Endothelial cell (in vitro differentiated cells): ENCODE measurements around the gene ACSF3. TPM values are rescaled to one million over a fixed set of nuclear protein-coding genes. Genes with fewer than 3 reads are reported as not detected.

Experiments
- DNase-seq: peaks from one replicate; pipeline ENCODE4 v3.0.0; 2021; ENCODE audit warnings: low spot score
- H3K27ac Mint-ChIP-seq: one replicate; pipeline ENCODE4 v1.8.0; 2021; ENCODE audit warnings: mixed read lengths, inconsistent platforms; ENCODE audit not compliant: unreplicated experiment
- H3K27me3 Mint-ChIP-seq: one replicate; pipeline ENCODE4 v1.8.0; 2021; ENCODE audit warnings: mild to moderate bottlenecking, moderate library complexity, mixed read lengths, inconsistent platforms; ENCODE audit not compliant: unreplicated experiment
- H3K36me3 Mint-ChIP-seq: one replicate; pipeline ENCODE4 v1.8.0; 2021; ENCODE audit warnings: mild to moderate bottlenecking, low read depth, mixed read lengths, inconsistent platforms; ENCODE audit not compliant: unreplicated experiment
- H3K4me1 Mint-ChIP-seq: one replicate; pipeline ENCODE4 v1.8.0; 2021; ENCODE audit warnings: mild to moderate bottlenecking, mixed read lengths, inconsistent platforms; ENCODE audit not compliant: unreplicated experiment
- H3K4me3 Mint-ChIP-seq: one replicate; pipeline ENCODE4 v1.8.0; 2021; ENCODE audit warnings: mild to moderate bottlenecking, mixed read lengths, inconsistent platforms; ENCODE audit not compliant: unreplicated experiment
- H3K9me3 Mint-ChIP-seq: one replicate; pipeline ENCODE4 v1.8.0; 2021; ENCODE audit warnings: mixed read lengths, inconsistent platforms; ENCODE audit not compliant: unreplicated experiment
- CTCF ChIP-seq: fragments of 200-600 bp; sonication (generic); IDR thresholded peaks from one replicate; pipeline ENCODE4 v1.5.0; 2021; ENCODE audit warnings: antibody characterized with exemption; ENCODE audit not compliant: unreplicated experiment
- total RNA-seq: library from RNA; stranded (reverse); fragmentation: NEBNext Ultra II Directional; extraction: Animal tissue kit (Norgen Biotek cat#: 25700); gene quantifications from one replicate; pipeline ENCODE4 v1.2.1, GENCODE V29; 2021; ENCODE audit not compliant: unreplicated experiment

Gene ACSF3
- total RNA-seq, 1 donor from 2014 or later: 28.2 TPM

DNA sequence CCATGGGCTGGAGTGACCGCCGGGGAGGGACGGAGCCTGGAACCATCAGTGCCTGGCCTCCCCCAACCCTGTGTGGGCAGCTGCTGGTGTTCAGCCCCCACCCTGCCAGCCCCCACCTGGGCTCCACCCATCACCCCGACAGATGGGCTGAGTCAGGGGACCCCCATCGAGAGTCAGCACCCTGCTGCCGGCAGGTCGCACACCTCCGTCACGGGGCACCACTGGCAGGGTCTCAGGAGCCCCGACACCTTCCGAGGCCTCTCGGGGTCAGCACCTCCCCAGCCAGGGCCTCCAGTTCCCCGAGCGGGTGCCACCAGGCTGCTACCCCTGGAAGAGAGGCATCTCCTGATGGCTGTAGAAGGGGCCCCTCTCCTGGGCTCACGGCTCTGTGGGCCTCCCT is 38.3 kb upstream of the ACSF3 start:
- H3K27me3 Mint-ChIP-seq: peaks cover 5% of the 10 kb centered on the region
- TF ChIP-seq CTCF: no peak
- no peaks in the 10 kb centered on the region for H3K9me3 Mint-ChIP-seq
- DNase-seq: no peak
- no peaks in the 10 kb centered on the region for H3K36me3 Mint-ChIP-seq
- no peak overlapping the region for H3K27ac Mint-ChIP-seq
- H3K4me3 Mint-ChIP-seq: no peak overlapping the region
- H3K4me1 Mint-ChIP-seq: no peaks in the 10 kb centered on the region

- no peak for DNase-seq
- Mint-ChIP-seq H3K27me3 (peaks cover 5% of the 10 kb centered on the region), H3K36me3 (no peaks in the 10 kb centered on the region), H3K27ac (no peak overlapping the region), H3K4me3 (no peak overlapping the region), H3K9me3 (no peaks in the 10 kb centered on the region), H3K4me1 (no peaks in the 10 kb centered on the region)
- TF ChIP-seq CTCF: no peak
Observed at GRCh38 chr16:89055894-89056555, 37.6 kb upstream of the ACSF3 start.

- TF ChIP-seq CTCF: no peak
- Mint-ChIP-seq H3K4me3 (no peak overlapping the region), H3K9me3 (no peaks in the 10 kb centered on the region), H3K36me3 (no peaks in the 10 kb centered on the region), H3K27me3 (peaks cover 5% of the 10 kb centered on the region), H3K27ac (no peak overlapping the region), H3K4me1 (no peaks in the 10 kb centered on the region)
- no peak for DNase-seq
Observed at GRCh38 chr16:89056592-89056991, 37.1 kb upstream of the ACSF3 start.

- Mint-ChIP-seq H3K36me3 (no peaks in the 10 kb centered on the region), H3K27me3 (peaks cover 3% of the 10 kb centered on the region), H3K27ac (no peak overlapping the region), H3K4me3 (no peak overlapping the region), H3K4me1 (no peaks in the 10 kb centered on the region), H3K9me3 (no peaks in the 10 kb centered on the region)
- TF ChIP-seq CTCF: no peak
- no peak for DNase-seq
Observed at GRCh38 chr16:89057738-89058137, 35.9 kb upstream of the ACSF3 start.

GRCh38 chr16:89058812-89059211 is 34.8 kb upstream of the ACSF3 start:
- Mint-ChIP-seq H3K27ac (no peak overlapping the region), H3K4me3 (no peak overlapping the region), H3K9me3 (no peaks in the 10 kb centered on the region), H3K27me3 (peaks cover 3% of the 10 kb centered on the region), H3K36me3 (no peaks in the 10 kb centered on the region), H3K4me1 (no peaks in the 10 kb centered on the region)
- TF ChIP-seq CTCF: no peak
- no peak for DNase-seq
